WI38 (cell line): Measurements from ENCODE around the gene NOP53.
"Not testable (repeated sequence)": the region's sequence is repeated elsewhere in the genome, so short reads cannot be mapped to it uniquely, and the experiment has no call there.

Source experiments
- H3K4me3 ChIP-seq: 2 replicates; pipeline ENCODE4 v1.5.1; 2011; ENCODE audit warnings: low read depth, mild to moderate bottlenecking, control low read depth, low read length
- TF ChIP-seq, protein P1 (sequence below): IDR thresholded peaks from 2 replicates; pipeline ENCODE4 v1.5.1; 2012; ENCODE audit warnings: low read depth, mild to moderate bottlenecking, control low read depth, low read length

Gene NOP53

DNA sequence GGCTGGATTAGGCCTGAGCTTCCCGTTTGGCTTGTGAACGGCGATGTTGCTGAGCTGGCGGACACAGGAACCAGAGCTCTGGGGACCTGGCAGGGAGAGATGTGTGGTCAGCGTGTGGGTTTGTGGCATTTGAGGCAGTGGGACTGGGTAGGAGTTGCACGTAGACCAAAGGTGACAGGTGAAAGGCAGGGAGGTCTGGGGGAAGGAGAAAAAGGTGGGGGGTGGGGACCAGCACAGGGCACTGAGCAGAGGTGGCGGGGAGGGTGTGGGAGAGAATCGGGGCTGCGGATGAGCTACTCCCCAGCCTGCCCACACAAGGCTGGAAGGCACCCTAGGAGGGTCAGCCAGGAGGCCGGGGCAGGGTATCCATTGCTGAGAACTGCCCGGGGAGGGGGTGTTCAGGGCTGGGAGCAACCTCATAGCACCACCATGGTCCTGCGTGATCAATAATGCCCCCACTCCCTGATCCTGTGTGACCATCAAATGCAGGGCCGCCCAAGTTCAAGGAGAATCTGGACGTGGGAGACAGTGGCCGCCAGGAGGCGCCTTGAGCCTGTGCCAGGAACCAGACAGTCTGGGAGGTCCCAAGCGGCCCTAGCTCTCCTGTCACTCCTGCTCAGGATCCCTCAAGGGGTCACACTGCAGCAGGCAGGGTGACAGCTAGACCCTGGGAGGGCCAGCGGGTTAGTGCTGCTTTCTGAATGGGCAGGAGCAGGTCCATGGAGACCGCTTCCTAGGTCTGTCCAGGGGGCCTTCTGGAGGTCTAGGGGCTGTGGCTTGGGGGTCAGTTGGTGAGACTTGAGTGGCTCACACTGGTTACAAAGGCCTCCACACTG lies 20.4 kb downstream of the NOP53 start:
- no peak overlapping the region for H3K4me3 ChIP-seq
- TF ChIP-seq, protein P1, sequence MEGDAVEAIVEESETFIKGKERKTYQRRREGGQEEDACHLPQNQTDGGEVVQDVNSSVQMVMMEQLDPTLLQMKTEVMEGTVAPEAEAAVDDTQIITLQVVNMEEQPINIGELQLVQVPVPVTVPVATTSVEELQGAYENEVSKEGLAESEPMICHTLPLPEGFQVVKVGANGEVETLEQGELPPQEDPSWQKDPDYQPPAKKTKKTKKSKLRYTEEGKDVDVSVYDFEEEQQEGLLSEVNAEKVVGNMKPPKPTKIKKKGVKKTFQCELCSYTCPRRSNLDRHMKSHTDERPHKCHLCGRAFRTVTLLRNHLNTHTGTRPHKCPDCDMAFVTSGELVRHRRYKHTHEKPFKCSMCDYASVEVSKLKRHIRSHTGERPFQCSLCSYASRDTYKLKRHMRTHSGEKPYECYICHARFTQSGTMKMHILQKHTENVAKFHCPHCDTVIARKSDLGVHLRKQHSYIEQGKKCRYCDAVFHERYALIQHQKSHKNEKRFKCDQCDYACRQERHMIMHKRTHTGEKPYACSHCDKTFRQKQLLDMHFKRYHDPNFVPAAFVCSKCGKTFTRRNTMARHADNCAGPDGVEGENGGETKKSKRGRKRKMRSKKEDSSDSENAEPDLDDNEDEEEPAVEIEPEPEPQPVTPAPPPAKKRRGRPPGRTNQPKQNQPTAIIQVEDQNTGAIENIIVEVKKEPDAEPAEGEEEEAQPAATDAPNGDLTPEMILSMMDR, result peak; percentile 86

DNA sequence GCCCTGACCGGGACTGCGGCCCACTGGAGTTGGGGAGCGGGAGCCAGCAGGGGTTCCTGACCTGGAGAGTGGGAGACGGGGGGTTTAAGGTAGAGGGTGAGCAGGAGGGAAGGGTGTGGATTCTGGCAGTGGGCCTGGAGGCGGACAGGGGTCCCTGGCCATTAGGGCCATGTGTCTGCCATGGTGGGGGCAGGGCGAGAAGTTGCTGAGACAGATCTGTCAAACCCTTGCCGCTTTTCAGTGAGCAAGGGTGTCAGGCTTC lies 20.9 kb downstream of the NOP53 start:
- H3K4me3 ChIP-seq, result no peak overlapping the region
- TF ChIP-seq, protein P1, result no peak

DNA sequence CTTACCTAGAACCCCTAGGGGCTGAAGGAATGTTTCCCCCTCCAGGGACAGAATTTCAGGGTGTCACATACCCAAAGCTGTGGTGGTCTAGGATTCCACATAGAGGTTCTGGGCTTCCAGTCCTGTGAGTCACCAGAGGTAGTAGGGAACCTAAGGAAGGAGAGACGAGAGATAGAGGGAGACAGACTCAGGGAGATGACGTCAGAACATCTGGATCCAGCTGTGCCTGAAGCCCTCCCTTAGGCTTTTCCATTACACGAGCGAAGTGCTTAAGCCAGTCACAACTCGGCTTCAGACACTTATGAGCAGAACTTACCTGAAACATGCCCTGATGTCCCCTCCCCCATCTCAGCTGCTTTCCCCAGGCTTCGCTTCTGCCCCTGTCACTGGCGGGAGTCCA lies 21.3 kb downstream of the NOP53 start:
- no peak overlapping the region for H3K4me3 ChIP-seq
- TF ChIP-seq, protein P1, result no peak

DNA sequence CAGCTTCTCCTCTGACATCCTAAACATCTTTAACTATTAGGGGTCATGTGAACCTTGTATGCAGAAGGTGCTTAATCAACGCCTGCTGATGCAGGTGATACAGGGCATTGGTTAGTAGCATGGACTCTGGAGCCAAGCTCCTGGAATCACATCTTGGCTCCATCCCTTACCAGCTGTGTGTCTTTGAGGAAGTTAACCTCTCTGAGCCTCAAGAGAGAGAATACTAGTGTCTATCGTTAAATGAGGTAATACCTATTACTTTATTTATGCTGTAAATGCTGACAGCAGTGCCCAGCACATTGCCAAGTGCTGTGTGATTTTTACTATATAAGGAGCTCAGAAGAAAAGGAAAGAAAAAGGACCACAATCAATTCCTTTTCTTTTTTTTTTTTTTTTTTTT lies 22.0 kb downstream of the NOP53 start:
- no peak overlapping the region for H3K4me3 ChIP-seq
- TF ChIP-seq, protein P1, result no peak

DNA sequence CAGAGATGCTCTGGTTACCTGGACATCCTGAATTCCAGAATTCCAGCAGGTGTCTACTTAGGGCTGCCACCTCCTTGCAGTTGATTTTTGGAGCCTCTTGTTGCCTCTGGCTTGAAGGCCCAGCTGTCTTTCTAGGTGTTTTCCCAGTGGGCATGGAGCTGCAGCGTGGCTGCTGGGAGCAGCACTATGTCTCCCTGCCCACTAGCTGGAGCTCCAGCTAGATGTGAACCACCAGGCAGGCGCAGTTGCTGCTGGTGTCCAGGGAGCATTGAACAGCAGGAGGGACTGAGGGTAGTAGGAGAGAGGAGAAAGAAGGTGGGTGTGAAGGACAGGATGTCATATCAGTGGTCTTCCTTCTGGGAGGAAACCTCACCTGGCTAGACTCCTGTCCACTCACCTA lies 23.3 kb downstream of the NOP53 start:
- TF ChIP-seq, protein P1, result no peak
- no peak overlapping the region for H3K4me3 ChIP-seq

DNA sequence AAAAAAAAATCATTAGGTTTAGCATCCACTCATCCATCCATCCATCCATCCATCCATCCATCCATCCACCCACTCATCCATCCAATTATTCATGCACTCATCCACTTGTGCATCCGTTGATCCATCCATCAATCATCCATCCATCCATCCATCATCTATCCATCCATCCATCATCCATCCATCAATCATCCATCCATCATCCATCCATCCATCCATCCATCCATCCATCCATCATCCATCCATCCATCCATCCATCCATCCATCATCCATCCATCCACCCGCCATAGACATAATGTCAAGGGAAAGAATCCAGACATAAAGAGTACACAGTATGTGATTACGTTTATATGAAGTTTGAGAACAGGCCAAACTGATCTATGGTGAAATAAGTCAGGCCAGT lies 24.2 kb downstream of the NOP53 start:
- TF ChIP-seq, protein P1, result no peak
- H3K4me3 ChIP-seq, result no peak overlapping the region

DNA sequence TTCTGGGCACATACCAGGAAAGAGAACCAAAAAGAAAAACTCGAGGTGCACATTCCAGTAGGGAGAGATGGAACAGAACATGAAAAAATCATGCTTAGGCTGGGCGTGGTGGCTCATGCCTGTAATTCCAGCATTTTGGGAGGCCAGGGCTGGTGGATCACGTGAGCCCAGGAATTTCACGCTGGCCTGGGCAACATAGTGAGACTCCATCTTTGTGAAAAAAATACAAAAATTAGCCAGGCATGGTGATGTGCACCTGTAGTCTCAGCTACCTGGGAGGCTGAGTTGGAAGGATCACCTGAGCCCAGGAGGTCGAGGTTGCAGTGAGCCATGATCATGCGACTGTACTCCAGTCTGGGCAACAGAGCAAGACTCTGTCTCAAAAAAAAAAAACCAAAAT lies 25.9 kb downstream of the NOP53 start:
- not testable (repeated sequence) for H3K4me3 ChIP-seq

DNA sequence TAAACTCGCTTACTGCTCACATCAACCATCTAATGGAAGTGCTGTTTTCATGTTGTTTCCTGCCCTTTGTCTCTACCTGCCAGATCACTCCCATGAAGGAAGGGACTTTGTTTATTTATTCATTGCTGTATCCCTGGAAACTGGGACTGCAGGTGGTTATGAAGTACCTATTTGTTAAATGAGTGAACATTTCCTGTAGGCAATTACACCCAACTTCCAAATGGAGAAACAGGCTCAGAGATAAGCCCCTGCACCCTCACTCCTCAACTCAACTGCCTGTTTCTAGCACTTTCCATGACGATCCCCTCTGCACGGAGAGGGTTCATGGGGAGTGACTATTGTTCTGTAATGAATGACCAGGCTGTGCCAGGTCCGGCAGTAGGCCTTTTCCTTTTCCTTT lies 31.2 kb downstream of the NOP53 start:
- H3K4me3 ChIP-seq, result no peak overlapping the region
- TF ChIP-seq, protein P1, result no peak

DNA sequence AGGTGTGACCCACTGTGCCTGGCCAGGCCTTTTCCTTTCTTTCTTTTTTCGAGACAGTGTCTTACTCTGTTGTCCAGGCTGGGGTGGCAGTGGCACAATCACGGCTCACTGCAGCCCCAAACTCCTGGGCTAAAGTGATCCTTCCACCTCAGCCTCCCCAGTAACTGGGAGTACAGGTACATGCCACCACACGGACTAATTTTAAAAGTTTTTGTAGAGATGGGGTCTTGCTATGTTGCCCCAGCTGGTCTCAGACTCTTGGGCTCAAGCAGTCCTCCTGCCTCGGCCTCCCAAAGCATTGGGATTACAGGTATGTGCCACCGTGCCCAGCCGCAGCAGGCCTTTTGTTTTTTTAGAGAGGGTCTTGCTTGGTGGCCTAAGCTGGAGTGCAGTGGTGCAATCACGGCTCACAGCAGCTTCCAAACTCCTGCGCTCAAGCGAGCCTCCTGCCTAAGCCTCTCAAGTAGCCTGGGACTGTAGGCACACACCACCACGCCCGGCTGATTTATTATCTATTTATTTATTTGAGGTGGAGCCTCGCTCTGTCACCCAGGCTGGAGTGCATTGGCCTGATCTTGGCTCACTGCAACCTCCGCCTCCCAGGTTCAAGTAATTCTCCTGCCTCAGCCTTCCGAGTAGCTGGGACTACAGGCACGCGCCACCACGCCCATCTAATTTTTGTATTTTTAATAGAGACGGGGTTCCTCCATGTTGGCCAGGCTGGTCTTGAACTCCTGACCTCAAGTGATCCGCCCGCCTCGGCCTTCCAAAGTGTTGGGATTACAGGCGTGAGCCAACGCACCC lies 32.1 kb downstream of the NOP53 start:
- peak overlapping the region; percentile 95 for H3K4me3 ChIP-seq
